PC-9 (cell line): ENCODE measurements around the gene BPIFB1.

Experiments
- EZH2 ChIP-seq: fragments of 200-600 bp; sonication (generic); IDR thresholded peaks from 2 replicates; pipeline ENCODE4 v1.8.0; 2017; ENCODE audit warnings: antibody characterized with exemption, low read depth
- TF ChIP-seq, protein P1 (sequence below): fragments of 200-600 bp; sonication (generic); conservative IDR thresholded peaks from 2 replicates; pipeline ENCODE4 v1.6.1; 2017; ENCODE audit warnings: mixed run types, antibody characterized with exemption, mild to moderate bottlenecking, moderate library complexity

- TF ChIP-seq, protein P1, sequence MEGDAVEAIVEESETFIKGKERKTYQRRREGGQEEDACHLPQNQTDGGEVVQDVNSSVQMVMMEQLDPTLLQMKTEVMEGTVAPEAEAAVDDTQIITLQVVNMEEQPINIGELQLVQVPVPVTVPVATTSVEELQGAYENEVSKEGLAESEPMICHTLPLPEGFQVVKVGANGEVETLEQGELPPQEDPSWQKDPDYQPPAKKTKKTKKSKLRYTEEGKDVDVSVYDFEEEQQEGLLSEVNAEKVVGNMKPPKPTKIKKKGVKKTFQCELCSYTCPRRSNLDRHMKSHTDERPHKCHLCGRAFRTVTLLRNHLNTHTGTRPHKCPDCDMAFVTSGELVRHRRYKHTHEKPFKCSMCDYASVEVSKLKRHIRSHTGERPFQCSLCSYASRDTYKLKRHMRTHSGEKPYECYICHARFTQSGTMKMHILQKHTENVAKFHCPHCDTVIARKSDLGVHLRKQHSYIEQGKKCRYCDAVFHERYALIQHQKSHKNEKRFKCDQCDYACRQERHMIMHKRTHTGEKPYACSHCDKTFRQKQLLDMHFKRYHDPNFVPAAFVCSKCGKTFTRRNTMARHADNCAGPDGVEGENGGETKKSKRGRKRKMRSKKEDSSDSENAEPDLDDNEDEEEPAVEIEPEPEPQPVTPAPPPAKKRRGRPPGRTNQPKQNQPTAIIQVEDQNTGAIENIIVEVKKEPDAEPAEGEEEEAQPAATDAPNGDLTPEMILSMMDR = no peak
- no peak for TF ChIP-seq EZH2
These were observed 13.2 kb downstream of the BPIFB1 start for GRCh38 chr20:33296206-33296605.
